Suppressor macrophage (primary cell): ENCODE results near the gene CROCC2.

Source experiments
- DNase-seq, 4 experiments: peaks; one replicate each; pipeline ENCODE4 v3.0.0-alpha.2; 2020 to 2022

Gene CROCC2

DNA sequence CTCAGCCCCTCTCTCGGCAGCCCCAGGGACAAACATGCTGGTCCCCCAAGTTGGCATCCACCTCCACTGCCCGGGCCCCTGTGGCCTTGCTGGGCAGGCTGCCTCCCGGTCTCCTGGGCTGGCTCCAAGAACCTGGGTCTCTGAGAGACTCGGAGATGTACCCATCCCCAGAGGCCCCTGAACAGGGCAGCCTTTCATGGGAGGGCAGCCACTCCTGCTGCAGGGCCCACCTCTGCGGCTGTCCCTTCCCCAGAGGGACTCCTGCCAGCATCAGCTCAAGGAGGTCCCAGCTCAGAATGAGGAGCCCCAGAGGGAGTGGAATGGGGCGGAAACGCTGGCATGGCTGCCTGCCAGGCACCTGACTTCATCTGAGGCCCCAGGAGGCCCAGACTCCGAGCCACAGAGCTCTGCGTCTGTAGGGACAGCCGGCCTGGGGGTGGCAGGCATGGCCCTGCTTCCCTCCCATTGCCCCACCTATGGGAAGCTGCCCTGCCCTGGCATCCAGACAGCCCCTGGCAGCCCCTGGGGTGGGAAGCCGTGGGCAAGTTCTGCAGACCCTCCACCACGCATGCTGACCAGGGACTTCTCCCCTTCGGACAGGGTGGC, 857 bp upstream of the CROCC2 start:
- DNase-seq = no peak

DNA sequence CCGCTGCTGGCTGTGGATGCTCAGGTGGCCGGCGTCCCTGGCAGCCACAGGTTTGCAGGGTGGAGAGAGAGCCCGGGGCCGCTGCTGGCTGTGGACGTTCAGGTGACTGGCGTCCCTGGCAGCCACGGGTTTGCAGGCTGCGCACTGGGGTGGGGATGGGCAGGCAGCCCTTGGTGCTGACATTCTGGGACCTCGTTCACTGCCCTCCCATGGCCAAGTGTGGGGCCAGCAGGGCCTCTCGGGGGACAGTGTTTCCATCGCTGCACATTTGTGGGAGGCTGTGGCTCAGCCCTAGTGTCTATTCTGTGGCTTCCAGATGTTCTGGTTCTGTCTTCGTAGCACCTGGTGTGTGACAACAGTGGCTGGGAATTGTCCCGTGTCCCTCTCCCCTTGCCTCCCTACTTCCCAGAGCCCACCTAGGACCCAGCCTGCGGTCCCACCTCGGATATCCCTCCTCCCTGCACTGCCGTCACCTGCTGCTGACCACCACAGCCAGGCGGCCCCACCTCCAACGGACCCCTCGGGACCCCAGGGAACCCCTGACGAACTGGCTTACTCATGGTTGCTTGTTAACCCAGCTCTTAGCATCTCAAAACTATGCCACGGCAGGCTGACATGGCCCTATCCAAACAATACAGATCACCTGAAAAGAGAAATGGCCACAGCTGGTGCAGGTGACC, 915 bp downstream of the CROCC2 start:
- DNase-seq = no peak

DNA sequence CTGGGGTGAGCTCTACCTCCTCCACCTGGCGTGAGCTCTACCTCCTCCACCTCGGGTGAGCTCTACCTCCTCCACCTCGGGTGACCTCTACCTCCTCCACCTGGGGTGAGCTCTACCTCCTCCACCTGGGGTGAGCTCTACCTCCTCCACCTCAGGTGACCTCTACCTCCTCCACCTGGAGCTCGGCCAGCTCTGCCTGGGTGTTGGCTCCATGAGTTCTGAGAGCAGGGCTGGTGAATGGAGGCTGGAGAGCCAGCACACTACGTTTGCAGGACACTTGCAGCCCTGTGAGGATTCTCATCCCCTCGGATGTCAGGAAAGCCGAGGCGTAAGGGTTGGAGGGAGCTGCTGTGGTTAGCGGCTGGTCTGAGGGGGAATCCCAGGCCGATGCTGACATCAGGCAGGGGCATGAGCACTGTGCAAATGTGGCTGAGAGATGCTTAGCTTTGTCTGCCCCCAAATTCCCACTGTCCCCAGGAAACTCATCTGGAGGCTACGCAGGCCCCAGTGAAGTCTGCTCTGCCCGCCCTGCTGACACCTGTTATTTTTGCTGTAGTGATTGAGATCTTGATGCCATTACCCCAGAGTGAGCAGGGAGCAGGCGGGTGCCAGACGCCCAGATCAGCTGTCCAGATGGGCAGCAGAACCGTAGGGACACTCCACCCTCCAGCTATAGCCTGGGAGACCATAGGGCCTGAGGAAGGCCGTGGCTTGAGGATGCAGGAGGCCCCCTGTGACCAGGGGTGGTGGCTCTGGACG, 3.3 kb downstream of the CROCC2 start:
- DNase-seq = no peak

DNA sequence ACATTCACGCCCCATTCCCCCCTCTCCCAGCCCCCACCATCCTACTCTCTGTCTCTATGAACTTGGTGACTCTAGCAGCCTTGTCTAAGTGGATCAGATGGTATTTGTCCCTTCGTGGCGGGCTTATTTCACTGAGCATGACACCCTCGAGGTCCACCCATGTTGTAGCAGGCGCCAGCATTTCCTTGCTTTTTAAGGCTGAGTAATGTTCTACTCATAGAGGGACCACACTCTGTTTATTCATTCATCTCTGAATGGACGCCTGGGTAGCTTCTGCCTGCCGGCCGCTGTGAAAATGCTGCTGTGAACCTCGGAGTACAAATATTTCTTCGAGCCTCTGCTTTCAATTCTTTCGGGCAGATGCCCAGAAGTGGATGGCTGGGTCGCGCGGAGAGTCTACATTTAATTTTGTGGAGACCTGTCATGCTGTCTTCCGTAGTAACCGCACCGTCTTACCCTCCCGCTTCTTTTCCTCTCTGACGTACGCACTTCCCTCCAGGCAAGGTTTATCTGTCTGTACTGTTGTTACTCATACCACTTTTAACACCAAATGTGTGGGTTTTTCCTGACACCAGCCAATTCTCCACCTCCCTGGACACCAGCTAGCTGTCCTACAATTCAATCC, 5.6 kb downstream of the CROCC2 start:
- DNase-seq = no peak

DNA sequence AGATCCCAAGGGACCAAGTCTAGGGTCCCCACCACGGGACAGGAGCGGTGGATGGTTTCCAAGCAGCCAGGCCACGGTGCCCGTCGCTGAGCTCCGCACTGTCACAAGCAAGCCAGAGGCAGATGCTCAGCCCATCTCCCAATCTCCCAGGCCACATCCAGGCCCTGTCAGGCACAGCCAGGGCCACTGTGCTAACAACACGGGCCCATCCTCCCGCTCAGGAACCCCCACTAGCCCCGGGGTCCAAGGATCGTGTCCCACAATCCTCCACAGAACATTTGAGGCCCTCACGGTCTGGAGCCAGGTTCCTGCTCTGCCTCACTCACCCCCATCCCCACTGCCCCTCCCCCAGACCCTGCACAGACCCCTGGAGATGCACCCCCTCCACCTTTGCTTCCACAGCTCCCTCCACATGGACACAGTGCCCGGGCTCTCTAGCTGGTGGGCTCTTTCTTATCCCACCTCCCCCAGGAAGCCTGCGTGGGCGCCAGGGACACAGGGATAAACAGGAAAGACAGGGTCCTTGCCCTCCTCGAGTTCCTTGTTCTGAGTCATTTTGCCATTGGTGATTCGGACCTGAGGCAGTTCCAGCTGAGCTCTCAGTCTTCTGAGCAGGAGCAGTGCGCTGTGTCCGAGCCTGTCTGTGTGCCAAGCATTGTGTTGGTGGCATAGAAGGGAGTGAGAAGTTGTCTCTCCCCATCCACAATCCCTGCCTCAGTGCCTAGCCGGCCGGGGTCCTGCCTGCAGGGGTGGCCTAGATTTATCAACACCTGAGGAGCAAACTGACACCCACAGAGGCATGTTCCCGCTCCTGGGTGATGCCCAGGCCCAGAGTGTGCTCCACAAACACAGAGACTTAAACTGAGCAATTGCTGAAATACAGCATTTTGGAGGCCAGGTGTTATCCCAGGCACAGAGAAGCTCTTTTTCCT, 7.0 kb downstream of the CROCC2 start:
- no peak for DNase-seq

DNA sequence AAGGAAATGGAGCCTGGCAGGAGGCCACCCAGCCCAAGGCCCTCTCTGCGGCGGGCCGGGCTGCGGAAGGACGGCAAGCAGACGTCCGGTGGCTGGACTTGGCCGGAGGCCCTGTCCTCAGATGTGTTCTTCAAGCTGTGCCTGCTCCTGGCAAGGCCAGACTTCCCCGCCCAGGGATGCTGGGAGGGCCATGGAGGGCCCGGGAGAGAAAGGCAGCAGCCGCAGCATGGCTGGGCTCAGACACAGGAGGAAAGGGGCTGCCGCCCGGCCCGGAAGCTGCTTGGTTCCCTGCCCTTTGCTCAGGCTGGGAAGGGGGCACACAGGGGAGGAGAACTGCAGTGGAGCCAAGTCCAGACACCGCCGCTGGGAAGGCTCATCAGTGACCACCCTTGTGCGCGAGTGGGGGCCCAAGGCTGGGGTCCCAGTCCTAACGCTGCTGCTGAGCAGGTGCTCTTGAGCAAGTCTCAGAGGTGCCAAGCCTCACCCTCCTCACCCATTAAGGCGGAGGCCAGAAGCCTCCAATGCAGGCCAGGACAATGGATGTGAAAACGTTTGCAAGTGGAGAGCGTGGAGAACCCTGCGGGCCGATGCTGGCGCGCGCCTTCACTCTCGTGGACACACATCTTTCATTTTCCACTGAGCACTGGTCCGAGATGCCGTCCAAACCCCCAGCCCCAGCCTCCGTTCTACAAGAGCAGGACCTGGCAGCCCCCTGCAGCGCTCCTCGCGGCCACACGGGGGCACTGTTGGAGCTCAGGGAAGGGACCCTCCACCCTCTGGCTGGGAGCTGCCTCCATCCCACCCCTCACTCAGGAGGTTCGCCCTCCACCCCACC, 7.9 kb downstream of the CROCC2 start:
- peak; percentile 47 to 74 (median 64) for DNase-seq

DNA sequence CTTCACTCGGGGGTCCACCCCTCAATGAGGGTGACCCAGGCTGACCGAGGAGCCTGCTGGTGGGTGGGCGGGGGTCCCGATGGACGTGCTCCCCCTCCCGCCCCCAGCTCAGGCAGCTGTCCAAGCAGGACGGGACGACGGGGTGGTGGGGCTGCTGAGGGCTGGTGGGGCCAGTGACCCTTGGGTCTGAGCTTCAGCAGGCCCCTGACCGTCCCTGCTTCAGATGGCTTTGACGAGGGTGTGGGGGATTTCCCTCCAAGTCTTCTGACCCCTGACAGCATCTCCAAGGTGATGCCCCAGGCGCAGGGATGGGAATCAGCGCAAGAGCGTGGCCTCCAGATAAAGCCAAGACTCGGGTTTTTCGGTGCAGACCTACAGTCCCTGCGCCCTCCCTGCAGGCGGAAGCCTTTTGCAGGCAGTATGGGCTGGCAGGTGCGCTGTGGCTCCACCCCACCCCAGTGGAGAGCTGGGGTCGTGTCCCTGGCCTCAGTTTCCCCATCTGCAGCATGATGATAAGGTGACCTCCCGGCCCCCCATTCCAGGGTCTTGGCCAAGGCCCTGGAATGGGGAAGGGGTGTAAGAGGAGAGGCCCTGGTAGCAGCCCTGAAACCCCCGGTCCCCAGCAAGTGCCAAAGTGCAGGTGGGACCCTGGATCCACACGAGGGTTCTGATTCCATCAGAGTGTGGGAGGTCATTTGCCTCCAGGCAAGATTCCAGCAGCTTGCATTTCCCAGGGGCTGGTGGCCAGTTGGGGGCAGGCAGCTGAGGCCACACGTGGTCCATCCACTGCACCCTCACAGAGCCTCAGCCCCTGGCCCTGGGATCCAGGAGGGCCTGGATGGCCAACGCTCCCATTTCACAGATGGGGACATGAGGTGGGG, 8.7 kb downstream of the CROCC2 start:
- no peak for DNase-seq

DNA sequence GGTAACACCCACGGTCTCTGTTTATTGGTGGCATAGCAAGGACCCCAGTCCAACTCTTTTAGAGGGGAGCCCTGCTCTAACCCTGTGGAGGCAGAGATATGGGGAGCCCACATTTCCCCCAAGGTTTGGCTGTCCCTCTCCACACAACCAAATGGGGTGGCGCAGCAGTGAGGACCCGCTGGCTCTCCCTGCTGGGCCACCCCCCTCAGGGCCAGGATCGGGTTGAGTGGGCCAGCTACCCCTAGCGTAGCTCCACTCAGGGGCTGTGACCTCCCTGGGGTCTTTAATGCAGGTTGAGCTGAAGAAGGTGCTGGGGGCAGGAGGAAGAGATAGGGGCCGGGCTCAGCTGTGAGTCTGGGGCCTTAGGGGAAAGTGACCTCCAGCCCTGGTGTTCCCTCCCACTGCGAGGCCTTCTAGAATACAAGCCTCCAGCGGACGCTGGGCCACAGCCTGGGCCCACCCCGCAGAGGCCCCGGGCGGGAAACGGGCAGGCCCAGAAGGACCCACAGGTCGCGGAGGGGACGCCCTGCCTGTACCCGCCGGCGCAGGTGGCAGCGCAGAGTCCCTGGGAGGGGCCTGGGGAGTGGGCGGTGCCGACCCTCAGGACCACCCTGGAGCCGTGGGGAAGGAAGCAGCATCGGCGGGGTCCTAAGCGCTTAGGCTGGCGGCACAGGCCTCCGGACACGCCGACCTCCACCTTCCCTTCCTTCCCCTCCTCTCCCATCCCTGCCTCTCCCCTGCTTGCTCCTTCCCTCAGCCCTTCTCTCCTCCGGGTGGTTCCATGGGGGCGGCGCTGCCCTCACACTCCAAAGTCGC, 9.6 kb downstream of the CROCC2 start:
- no peak for DNase-seq

DNA sequence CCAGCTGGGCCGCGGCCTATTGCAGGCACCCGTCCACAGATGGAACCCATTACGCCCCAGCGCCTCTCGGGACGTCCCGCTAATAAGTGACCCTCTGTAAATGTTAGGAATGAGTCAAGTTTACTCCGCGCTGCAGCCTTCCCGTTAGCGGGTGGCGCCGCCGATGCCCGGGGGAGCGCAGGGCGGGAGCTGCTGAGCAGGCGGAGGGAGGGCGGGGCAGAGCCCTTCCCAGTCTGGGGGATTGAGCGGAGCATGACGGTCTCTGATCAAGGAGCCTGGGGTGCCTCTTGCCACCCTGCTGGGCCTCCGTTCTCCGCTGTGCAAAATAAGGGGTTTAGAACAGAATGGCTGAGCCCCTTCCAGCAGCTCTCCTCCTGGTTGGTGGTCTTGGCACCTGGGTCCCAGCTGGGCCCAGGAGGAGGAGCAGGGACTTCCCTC, 10.5 kb downstream of the CROCC2 start:
- DNase-seq = peak in 2 of 4 experiments; percentile 15 to 21

DNA sequence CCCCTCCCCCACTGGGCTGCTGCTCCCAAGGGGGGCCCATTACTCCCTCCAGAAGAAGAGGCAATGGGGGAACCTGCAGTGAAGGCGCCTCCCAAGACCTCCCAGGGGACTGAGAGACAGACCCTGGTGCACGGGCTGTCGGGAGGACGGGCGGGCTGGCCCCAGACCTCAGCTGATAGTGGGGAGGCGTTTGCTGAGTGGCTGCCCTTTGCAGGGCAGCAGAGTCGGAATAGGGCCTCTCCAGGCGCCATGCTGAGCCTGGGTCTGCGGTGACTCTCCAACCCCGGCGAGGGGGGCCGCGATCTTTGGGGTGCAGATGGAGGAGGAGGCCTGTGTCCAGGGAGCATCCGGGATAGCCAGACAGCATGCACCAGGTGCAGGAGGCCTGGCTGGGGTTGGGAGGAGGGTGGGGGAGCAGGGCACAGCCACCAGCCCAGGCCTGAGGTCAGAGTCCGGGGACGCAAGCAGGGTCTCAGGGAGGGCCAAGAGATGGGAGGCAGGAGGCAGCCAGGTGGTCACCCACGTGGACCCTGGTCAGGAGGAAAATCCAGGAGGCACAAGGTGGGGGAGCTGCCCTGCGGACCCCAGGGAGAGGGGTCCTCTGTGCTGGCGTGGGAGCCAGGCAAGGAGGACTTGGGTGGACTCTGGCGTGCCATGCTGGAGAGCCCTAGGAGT, 11.0 kb downstream of the CROCC2 start:
- no peak for DNase-seq

DNA sequence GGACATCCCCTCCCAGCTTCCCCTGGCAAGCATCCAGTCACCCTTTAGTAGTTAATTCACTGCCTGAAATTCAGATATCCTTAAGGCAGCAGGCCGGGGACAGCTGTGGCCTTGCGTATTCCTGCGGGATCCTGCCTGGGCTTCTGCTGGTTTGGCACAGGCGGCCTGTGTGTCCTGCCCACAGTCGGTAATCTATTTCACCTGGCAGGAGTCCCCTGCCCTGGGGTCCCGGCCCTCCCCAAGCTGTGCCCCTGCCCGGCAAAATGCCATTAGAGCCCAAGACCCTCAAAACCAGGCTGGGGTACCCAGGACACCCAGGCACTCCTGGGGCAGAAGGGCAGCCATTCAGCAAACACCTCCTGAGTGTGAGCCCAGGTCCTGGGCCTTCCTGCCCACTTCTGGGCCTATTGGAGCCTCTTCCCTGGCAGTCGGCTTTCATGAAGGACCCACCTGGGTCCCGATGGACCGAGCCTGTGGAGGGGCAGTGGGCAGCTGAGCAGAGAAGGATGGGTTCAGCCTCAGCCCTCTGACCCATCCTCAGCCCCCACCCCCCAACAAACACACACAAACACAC, 11.6 kb downstream of the CROCC2 start:
- DNase-seq = no peak

DNA sequence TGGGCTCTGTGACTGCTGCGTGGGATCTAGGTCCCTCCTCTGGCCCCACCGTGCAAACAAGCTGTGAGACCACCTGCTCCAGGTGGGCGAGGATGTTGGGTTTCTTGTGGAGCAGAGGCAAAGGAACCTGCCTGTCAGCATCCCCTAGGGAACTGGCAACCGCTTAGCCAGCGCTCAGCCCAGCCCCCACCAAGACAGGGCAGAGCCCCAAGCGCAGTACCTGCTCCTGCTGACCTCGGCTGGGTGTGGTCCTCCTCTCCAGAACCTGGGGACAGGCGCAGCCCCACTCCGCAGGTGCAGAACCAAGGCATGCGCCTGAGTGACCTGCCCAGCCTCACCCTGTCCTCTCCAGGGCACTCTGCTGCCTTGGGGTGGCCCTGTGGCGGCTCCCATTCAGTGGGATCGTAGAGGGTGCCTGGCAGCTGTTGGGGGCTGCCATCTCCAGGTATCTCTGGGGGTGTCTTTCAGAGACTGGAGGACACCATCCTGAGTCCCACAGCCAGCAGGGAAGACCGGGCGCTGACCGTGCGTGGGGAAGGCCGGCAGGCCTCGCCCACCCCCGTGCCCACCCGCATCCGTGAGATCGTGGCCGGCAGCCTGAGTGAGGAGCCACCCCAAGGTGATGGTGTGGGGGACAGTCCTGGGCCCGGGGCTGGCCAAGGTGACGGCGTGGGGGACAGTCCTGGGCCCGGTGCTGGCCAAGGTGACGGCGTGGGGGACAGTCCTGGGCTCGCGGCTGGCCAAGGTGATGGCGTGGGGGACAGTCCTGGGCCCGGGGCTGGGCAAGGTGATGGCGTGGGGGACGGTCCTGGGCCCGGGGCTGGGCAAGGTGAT, 12.3 kb downstream of the CROCC2 start:
- DNase-seq = no peak

DNA sequence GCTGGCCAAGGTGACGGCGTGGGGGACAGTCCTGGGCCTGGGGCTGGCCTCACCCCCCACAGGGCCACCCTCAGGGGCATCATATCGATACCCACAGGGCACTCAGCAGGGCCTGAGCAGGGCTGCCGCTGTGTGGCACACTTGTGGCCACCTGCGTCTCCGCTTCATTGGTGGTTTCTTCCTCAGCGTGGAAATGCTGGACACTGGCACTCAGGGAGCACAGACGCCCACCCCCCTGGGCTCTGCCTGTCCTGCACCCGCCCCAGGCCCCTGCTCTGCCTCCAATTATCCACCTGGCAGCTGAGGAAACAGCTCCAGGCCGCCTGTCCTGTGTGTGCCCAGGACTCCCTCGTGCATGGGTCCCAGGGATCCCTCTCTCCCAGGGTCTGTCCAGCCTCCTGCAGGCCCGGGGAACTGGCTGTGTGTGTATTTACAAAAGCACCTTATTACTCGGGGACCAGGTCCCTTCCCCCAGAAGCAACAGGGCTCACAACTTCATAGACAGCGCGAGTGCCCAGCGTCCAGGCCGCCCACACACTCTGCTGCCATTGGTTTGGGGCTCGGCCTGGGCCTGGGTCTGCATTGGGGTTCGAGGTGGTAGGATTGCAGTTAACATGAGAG, 13.1 kb downstream of the CROCC2 start:
- DNase-seq = no peak

DNA sequence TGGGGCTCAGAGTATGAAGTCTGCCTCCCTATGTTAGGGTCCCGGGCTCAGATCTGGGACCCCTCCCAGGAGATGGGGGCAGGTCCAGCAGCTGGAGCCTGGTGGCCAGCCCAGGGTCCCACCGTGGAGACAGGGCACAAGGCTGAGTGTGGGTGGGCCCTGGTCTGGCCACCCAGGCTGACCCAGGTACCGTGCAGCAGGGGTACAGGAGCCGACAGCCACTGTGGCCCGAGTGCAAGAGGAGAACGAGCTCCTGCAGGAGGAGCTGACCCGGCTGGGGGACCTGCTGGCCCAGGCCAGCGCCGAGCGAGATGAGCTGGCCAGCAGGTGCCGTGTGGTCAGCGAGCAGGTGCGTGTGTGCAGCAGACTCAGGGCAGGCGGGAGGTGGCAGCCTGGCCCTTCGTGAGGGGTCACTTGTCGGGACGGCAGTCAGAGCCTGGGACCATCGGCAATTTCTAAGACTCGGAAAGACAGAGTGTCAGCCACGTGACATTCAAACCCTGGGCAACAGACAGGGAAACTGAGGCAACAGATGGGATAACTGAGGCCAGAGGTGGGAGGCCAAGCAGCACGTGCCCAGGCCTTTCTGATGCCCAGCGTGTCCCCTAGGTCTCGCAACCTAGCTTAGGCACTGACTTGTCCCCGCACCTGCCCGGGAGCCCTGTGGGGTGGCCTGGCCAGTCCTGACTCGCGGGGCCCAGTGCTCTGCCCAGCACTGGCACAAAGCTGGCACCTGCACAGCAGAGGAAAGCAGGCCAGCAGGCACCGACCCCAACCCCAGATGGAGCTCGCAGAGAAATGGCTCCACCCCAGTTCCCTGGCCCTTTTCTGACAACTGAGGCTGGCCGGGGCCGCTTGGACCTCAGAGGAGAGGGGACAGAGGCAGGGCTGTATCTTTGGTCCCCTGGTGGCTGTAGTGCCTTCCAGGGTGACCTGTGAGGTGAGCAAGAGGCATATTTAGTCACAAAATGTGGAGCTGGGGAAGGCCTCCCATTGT, 13.9 kb downstream of the CROCC2 start:
- DNase-seq = no peak

DNA sequence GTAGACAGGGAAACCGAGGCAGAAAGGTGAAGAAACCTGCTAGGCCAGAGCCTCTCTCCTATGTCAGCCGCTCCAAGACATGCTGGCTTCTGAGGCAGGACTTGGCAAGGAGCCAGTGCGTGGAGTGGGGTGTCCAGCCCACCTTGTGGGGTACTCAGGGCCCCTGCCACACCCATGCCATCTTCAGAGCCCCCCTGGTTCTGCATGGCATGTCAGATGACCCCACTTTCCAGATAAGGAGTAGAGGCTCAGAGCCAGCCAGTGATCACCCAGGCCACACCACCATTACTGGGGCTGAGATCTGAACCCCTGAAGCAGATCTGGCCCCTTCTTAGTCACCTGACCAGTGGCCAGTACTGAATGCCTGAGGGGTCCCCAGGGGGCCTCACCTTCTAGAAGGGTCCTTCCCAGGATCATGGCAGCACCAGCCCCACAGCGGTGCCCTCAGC, 14.7 kb downstream of the CROCC2 start:
- no peak for DNase-seq
